ENCODE results near the gene GDF10.

GDF10 gene

DNA sequence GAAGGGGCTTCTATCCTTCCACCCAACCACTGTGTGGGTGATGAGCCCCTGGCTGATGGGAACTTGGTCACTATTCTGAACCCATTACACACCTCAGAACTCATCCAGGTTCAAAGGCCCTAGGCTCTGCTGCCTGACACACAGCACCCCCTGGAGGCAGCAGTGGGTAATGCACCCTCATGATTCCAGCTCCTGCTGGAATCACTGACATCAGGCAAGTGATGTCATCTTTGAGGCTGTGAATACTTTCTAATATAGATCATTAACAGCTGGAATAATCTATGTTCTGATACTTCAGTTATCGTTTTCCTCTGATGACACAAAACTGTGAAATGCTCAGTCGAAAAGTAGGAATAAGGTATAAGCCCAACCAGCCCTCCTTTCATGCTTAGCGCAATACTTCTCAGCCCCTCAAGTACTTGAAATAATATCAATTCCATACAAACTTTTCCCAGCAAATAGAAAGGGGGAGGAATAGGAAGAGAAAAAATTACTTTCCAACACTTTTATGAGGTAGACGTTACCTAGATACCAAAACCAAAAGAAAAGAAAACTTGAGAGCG, 40.7 kb downstream of the GDF10 start:
- Histone ChIP-seq H3K27ac (ENCODE audit: extremely low read depth, low read depth, low read length) (no peak overlapping the region), H3K4me3 (ENCODE audit: low read depth, low read length) (no peak overlapping the region), H3K4me1 (ENCODE audit: control insufficient read depth, insufficient read depth, low read length) (no peaks in the 10 kb centered on the region), H3K36me3 (ENCODE audit: control insufficient read depth in 2 of 2, insufficient read depth in 1 of 2, low read length in 2 of 2) (no peaks in the 10 kb centered on the region), H3K9me3 (ENCODE audit: control insufficient read depth, insufficient read depth, low read depth, low read length) (no peaks in the 10 kb centered on the region)
- POLR2A ChIA-PET = no interaction called here
- TF ChIP-seq ZNF654 (tag by site-specific recombination; IDR thresholded peaks at IDR 0.05; ENCODE audit: low read depth) (peak; percentile 42), ZNF184 (tag by site-specific recombination; IDR thresholded peaks at IDR 0.05) (no peak), ZNF629 (tag by site-specific recombination; IDR thresholded peaks at IDR 0.05) (peak; percentile 64), ZNF266 (tag by site-specific recombination; IDR thresholded peaks at IDR 0.05; ENCODE audit: low read depth) (no peak), ZNF2 (tag by site-specific recombination; IDR thresholded peaks at IDR 0.05) (peak; percentile 94), ZNF660 (tag by site-specific recombination; IDR thresholded peaks at IDR 0.05) (0 out of 2 replicates have a peak, but pooled peaks have one; percentile 58), ZNF548 (tag by site-specific recombination; IDR thresholded peaks at IDR 0.05) (no peak), IKZF3 (tag by site-specific recombination; IDR thresholded peaks at IDR 0.05) (peak; percentile 49; the same call in 1 of the 2 replicates), PRDM1 (tag by site-specific recombination; IDR thresholded peaks at IDR 0.05) (0 out of 2 replicates have a peak, but pooled peaks have one; percentile 17), ZEB2 (tag by site-specific recombination; IDR thresholded peaks at IDR 0.05) (0 out of 2 replicates have a peak, but pooled peaks have one; percentile 27), ZFHX2 (tag by site-specific recombination; conservative IDR thresholded peaks at IDR 0.05) (no peak)
- TF ChIP-seq, protein P1, sequence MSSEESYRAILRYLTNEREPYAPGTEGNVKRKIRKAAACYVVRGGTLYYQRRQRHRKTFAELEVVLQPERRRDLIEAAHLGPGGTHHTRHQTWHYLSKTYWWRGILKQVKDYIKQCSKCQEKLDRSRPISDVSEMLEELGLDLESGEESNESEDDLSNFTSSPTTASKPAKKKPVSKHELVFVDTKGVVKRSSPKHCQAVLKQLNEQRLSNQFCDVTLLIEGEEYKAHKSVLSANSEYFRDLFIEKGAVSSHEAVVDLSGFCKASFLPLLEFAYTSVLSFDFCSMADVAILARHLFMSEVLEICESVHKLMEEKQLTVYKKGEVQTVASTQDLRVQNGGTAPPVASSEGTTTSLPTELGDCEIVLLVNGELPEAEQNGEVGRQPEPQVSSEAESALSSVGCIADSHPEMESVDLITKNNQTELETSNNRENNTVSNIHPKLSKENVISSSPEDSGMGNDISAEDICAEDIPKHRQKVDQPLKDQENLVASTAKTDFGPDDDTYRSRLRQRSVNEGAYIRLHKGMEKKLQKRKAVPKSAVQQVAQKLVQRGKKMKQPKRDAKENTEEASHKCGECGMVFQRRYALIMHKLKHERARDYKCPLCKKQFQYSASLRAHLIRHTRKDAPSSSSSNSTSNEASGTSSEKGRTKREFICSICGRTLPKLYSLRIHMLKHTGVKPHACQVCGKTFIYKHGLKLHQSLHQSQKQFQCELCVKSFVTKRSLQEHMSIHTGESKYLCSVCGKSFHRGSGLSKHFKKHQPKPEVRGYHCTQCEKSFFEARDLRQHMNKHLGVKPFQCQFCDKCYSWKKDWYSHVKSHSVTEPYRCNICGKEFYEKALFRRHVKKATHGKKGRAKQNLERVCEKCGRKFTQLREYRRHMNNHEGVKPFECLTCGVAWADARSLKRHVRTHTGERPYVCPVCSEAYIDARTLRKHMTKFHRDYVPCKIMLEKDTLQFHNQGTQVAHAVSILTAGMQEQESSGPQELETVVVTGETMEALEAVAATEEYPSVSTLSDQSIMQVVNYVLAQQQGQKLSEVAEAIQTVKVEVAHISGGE (tag by site-specific recombination; conservative IDR thresholded peaks at IDR 0.05; ENCODE audit: low read depth) = no peak
- TF ChIP-seq, protein P2, sequence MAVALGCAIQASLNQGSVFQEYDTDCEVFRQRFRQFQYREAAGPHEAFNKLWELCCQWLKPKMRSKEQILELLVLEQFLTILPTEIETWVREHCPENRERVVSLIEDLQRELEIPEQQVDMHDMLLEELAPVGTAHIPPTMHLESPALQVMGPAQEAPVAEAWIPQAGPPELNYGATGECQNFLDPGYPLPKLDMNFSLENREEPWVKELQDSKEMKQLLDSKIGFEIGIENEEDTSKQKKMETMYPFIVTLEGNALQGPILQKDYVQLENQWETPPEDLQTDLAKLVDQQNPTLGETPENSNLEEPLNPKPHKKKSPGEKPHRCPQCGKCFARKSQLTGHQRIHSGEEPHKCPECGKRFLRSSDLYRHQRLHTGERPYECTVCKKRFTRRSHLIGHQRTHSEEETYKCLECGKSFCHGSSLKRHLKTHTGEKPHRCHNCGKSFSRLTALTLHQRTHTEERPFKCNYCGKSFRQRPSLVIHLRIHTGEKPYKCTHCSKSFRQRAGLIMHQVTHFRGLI (tag by site-specific recombination; IDR thresholded peaks at IDR 0.05) = no peak
- TF ChIP-seq, protein P3, sequence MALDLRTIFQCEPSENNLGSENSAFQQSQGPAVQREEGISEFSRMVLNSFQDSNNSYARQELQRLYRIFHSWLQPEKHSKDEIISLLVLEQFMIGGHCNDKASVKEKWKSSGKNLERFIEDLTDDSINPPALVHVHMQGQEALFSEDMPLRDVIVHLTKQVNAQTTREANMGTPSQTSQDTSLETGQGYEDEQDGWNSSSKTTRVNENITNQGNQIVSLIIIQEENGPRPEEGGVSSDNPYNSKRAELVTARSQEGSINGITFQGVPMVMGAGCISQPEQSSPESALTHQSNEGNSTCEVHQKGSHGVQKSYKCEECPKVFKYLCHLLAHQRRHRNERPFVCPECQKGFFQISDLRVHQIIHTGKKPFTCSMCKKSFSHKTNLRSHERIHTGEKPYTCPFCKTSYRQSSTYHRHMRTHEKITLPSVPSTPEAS (tag by site-specific recombination; IDR thresholded peaks at IDR 0.05) = no peak
- TF ChIP-seq, protein P4, sequence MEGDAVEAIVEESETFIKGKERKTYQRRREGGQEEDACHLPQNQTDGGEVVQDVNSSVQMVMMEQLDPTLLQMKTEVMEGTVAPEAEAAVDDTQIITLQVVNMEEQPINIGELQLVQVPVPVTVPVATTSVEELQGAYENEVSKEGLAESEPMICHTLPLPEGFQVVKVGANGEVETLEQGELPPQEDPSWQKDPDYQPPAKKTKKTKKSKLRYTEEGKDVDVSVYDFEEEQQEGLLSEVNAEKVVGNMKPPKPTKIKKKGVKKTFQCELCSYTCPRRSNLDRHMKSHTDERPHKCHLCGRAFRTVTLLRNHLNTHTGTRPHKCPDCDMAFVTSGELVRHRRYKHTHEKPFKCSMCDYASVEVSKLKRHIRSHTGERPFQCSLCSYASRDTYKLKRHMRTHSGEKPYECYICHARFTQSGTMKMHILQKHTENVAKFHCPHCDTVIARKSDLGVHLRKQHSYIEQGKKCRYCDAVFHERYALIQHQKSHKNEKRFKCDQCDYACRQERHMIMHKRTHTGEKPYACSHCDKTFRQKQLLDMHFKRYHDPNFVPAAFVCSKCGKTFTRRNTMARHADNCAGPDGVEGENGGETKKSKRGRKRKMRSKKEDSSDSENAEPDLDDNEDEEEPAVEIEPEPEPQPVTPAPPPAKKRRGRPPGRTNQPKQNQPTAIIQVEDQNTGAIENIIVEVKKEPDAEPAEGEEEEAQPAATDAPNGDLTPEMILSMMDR (tag by site-specific recombination; IDR thresholded peaks at IDR 0.05) = peak; percentile 72
- TF ChIP-seq, protein P5, sequence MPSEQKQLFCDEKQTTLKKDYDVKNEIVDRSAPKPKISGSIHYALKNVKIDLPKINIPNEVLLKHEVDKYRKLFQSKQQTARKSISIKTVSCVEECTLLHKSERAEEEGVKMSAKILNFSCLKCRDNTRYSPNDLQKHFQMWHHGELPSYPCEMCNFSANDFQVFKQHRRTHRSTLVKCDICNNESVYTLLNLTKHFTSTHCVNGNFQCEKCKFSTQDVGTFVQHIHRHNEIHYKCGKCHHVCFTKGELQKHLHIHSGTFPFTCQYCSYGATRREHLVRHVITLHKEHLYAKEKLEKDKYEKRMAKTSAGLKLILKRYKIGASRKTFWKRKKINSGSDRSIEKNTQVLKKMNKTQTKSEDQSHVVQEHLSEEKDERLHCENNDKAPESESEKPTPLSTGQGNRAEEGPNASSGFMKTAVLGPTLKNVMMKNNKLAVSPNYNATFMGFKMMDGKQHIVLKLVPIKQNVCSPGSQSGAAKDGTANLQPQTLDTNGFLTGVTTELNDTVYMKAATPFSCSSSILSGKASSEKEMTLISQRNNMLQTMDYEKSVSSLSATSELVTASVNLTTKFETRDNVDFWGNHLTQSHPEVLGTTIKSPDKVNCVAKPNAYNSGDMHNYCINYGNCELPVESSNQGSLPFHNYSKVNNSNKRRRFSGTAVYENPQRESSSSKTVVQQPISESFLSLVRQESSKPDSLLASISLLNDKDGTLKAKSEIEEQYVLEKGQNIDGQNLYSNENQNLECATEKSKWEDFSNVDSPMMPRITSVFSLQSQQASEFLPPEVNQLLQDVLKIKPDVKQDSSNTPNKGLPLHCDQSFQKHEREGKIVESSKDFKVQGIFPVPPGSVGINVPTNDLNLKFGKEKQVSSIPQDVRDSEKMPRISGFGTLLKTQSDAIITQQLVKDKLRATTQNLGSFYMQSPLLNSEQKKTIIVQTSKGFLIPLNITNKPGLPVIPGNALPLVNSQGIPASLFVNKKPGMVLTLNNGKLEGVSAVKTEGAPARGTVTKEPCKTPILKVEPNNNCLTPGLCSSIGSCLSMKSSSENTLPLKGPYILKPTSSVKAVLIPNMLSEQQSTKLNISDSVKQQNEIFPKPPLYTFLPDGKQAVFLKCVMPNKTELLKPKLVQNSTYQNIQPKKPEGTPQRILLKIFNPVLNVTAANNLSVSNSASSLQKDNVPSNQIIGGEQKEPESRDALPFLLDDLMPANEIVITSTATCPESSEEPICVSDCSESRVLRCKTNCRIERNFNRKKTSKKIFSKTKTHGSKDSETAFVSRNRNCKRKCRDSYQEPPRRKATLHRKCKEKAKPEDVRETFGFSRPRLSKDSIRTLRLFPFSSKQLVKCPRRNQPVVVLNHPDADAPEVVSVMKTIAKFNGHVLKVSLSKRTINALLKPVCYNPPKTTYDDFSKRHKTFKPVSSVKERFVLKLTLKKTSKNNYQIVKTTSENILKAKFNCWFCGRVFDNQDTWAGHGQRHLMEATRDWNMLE (tag by site-specific recombination; conservative IDR thresholded peaks at IDR 0.05; ENCODE audit: low read depth) = no peak
- TF ChIP-seq, protein P6, sequence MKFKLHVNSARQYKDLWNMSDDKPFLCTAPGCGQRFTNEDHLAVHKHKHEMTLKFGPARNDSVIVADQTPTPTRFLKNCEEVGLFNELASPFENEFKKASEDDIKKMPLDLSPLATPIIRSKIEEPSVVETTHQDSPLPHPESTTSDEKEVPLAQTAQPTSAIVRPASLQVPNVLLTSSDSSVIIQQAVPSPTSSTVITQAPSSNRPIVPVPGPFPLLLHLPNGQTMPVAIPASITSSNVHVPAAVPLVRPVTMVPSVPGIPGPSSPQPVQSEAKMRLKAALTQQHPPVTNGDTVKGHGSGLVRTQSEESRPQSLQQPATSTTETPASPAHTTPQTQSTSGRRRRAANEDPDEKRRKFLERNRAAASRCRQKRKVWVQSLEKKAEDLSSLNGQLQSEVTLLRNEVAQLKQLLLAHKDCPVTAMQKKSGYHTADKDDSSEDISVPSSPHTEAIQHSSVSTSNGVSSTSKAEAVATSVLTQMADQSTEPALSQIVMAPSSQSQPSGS (tag by site-specific recombination; IDR thresholded peaks at IDR 0.05; ENCODE audit: low read depth) = peak; percentile 94
- TF ChIP-seq, protein P7, sequence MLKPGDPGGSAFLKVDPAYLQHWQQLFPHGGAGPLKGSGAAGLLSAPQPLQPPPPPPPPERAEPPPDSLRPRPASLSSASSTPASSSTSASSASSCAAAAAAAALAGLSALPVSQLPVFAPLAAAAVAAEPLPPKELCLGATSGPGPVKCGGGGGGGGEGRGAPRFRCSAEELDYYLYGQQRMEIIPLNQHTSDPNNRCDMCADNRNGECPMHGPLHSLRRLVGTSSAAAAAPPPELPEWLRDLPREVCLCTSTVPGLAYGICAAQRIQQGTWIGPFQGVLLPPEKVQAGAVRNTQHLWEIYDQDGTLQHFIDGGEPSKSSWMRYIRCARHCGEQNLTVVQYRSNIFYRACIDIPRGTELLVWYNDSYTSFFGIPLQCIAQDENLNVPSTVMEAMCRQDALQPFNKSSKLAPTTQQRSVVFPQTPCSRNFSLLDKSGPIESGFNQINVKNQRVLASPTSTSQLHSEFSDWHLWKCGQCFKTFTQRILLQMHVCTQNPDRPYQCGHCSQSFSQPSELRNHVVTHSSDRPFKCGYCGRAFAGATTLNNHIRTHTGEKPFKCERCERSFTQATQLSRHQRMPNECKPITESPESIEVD (tag by site-specific recombination; IDR thresholded peaks at IDR 0.05) = no peak
- CTCF ChIA-PET = interaction anchor here (0.6 to 2.3 kb wide), 19 partner anchors 9 to 347 kb away, joined by 3 to 16 read pairs (median 4); no protein-coding TSS in a partner anchor
